Endodermal cell (in vitro differentiated cells): Measurements from ENCODE around the gene CAMTA1. TPM values are rescaled to one million over a fixed set of nuclear protein-coding genes. Genes with fewer than 3 reads are reported as not detected.

Experiments
- DNase-seq: peaks from one replicate; pipeline ENCODE4 v3.0.0-alpha.2; 2017
- H3K27ac ChIP-seq: 2 replicates; pipeline ENCODE4 v1.5.1; 2013; ENCODE audit warnings: mild to moderate bottlenecking, low read depth, low read length, moderate library complexity
- H3K27me3 ChIP-seq: 2 replicates; pipeline ENCODE4 v1.6.1; 2013; ENCODE audit warnings: mild to moderate bottlenecking, low read length, moderate library complexity; ENCODE audit not compliant: insufficient read depth, control insufficient read depth, poor library complexity, severe bottlenecking
- H3K36me3 ChIP-seq: 2 replicates; pipeline ENCODE4 v1.7.0; 2013; ENCODE audit warnings: mild to moderate bottlenecking, low read length, moderate library complexity; ENCODE audit not compliant: control insufficient read depth, insufficient read depth
- H3K4me1 ChIP-seq: one replicate; pipeline ENCODE4 v1.7.0; 2013; ENCODE audit warnings: low read length; ENCODE audit not compliant: control insufficient read depth, insufficient read depth
- H3K4me3 ChIP-seq: 2 replicates; pipeline ENCODE4 v1.5.1; 2013; ENCODE audit warnings: mild to moderate bottlenecking, low read length, moderate library complexity
- H3K9ac ChIP-seq: 2 replicates; pipeline ENCODE4 v1.6.1; 2013; ENCODE audit warnings: mild to moderate bottlenecking, low read length, moderate library complexity; ENCODE audit not compliant: poor library complexity, severe bottlenecking; ENCODE audit errors: extremely low read depth
- H3K9me3 ChIP-seq: 2 replicates; pipeline ENCODE4 v1.6.1; 2013; ENCODE audit warnings: mild to moderate bottlenecking, low read length, moderate library complexity; ENCODE audit not compliant: control insufficient read depth
- H3K27ac Mint-ChIP-seq: 2 replicates; pipeline ENCODE4 v1.8.0; 2020; ENCODE audit warnings: mixed read lengths
- H3K27me3 Mint-ChIP-seq: 2 replicates; pipeline ENCODE4 v1.8.0; 2021; ENCODE audit warnings: mild to moderate bottlenecking, mixed read lengths; ENCODE audit not compliant: insufficient read depth
- H3K36me3 Mint-ChIP-seq: 2 replicates; pipeline ENCODE4 v1.8.0; 2020; ENCODE audit warnings: low read depth, mixed read lengths
- H3K4me1 Mint-ChIP-seq: 2 replicates; pipeline ENCODE4 v1.8.0; 2020; ENCODE audit warnings: mixed read lengths
- H3K4me3 Mint-ChIP-seq: 2 replicates; pipeline ENCODE4 v1.8.0; 2020; ENCODE audit warnings: mild to moderate bottlenecking, moderate library complexity, mixed read lengths
- H3K9me3 Mint-ChIP-seq: 2 replicates; pipeline ENCODE4 v1.8.0; 2020; ENCODE audit warnings: mild to moderate bottlenecking, mixed read lengths
- CTCF ChIP-seq: fragments of 200-600 bp; sonication (generic); conservative IDR thresholded peaks from 2 replicates; pipeline ENCODE4 v1.5.0; 2021; ENCODE audit warnings: antibody characterized with exemption, mild to moderate bottlenecking
- WGBS, 2 experiments: methylation state at CpG; one replicate each; pipeline versions ENCODE4 v1.1.5 to v1.1.7; 2013; ENCODE audit warnings: missing lambda C conversion rate in 2 of 2, mixed read lengths in 1 of 2; ENCODE audit not compliant: insufficient coverage in 1 of 2, insufficient read length in 1 of 2; 5-methylcytosine and 5-hydroxymethylcytosine counted together
- total RNA-seq, 2 donors: library from RNA; stranded (reverse); fragmentation: NEBNext Ultra II Directional in 1 of 2; extraction: Animal tissue kit (Norgen Biotek cat#: 25700) in 1 of 2; gene quantifications; 2 replicates in 1 of 2; 3 replicates in 1 of 2; pipeline ENCODE4 v1.2.1, GENCODE V29; 2021

Gene CAMTA1
- total RNA-seq, 2 donors from 2014 or later = 123 to 137 TPM

- H3K9ac ChIP-seq = no peak overlapping the region
- no peak for TF ChIP-seq CTCF
- no peaks in the 10 kb centered on the region for H3K4me1 Mint-ChIP-seq
- H3K4me3 Mint-ChIP-seq = no peak overlapping the region
- no peaks in the 10 kb centered on the region for H3K36me3 ChIP-seq
- DNase-seq = no peak
- no peaks in the 10 kb centered on the region for H3K9me3 Mint-ChIP-seq
- H3K27me3 Mint-ChIP-seq = no peaks in the 10 kb centered on the region
- no peaks in the 10 kb centered on the region for H3K9me3 ChIP-seq
- H3K27me3 ChIP-seq = no peaks in the 10 kb centered on the region
- WGBS, 2 experiments = 91 to 92% methylated on average over 11 to 13 of the region's 13 CpGs
- H3K27ac Mint-ChIP-seq = no peak overlapping the region
- H3K36me3 Mint-ChIP-seq = no peaks in the 10 kb centered on the region
- H3K27ac ChIP-seq = no peak overlapping the region
- H3K4me3 ChIP-seq = no peak overlapping the region
- no peaks in the 10 kb centered on the region for H3K4me1 ChIP-seq
Measured at GRCh38 chr1:7335224-7335879, 550.1 kb downstream of the CAMTA1 start.

DNA sequence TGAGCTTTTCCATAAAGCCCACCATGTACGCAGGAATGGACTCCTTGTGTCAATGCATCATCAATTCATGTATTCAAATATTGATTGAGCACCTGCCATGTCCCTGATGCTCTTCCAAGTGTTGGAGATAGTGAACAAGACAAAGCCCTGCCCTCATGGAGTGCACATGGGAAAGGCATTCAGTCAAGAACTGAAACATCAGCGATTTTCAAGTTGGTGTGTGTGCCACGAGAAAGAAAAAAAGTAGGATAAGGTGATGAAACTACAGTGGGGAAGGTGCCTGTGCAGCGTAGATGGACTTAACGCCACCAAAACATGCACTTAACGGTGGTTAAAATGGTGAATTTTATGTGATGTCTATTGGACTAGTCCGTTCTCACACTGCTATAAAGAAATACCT is 553.2 kb downstream of the CAMTA1 start:
- no peak overlapping the region for H3K27ac ChIP-seq
- 91 to 97% methylated on average over 7 of the region's 7 CpGs for WGBS, 2 experiments

DNA sequence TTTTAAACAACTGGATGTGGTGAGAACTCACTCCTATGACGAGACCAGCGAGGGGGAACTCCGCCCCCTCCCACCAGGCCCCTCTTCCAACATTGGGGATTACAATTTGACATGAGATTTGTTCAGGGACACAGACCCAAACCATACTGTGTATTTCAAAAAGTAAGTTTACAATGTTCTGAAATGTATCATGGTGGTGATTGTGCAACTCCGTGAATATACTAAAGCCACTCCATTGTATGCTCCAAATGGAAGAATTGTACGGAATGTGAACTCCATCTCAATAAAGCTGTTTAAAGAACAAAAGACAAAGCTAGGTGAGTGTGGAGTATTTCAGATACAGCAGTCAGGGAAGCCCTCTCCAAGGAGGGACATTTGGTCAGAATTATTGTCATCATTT is 553.8 kb downstream of the CAMTA1 start:
- no peak for DNase-seq
- no peaks in the 10 kb centered on the region for H3K27me3 ChIP-seq
- Mint-ChIP-seq H3K36me3 (no peaks in the 10 kb centered on the region), H3K9me3 (no peaks in the 10 kb centered on the region), H3K27ac (no peak overlapping the region), H3K4me3 (no peak overlapping the region), H3K4me1 (peaks cover 2% of the 10 kb centered on the region), H3K27me3 (no peaks in the 10 kb centered on the region)
- H3K9me3 ChIP-seq = no peaks in the 10 kb centered on the region
- TF ChIP-seq CTCF = no peak
- no peak overlapping the region for H3K9ac ChIP-seq
- H3K36me3 ChIP-seq = no peaks in the 10 kb centered on the region
- no peak overlapping the region for H3K4me3 ChIP-seq
- no peak overlapping the region for H3K27ac ChIP-seq
- H3K4me1 ChIP-seq = no peaks in the 10 kb centered on the region
- 95% methylated on average over 5 of the region's 5 CpGs for WGBS, 2 experiments

More for the DNA sequence above, 553.2 kb downstream of the CAMTA1 start:
- Histone ChIP-seq H3K9ac (no peak overlapping the region), H3K4me1 (no peaks in the 10 kb centered on the region), H3K27me3 (no peaks in the 10 kb centered on the region), H3K9me3 (no peaks in the 10 kb centered on the region), H3K4me3 (no peak overlapping the region), H3K36me3 (no peaks in the 10 kb centered on the region)
- peaks cover 2% of the 10 kb centered on the region for H3K4me1 Mint-ChIP-seq
- no peak for TF ChIP-seq CTCF
- no peak for DNase-seq
- no peaks in the 10 kb centered on the region for H3K27me3 Mint-ChIP-seq
- no peak overlapping the region for H3K27ac Mint-ChIP-seq
- no peak overlapping the region for H3K4me3 Mint-ChIP-seq
- H3K9me3 Mint-ChIP-seq = no peaks in the 10 kb centered on the region
- no peaks in the 10 kb centered on the region for H3K36me3 Mint-ChIP-seq
